IMR-90 (cell line): Measurements from ENCODE around the gene BTN2A1. TPM values are rescaled to one million over a fixed set of nuclear protein-coding genes. Genes with fewer than 3 reads are reported as not detected.

Source experiments
- ATAC-seq: fragments of 200-7000 bp; cut with Tn5 transposase; 2 replicates; pipeline ENCODE4 v1.9.1; 2020; ENCODE audit warnings: low read depth, mild to moderate bottlenecking, moderate library complexity
- BruUV-seq: library from RNA; stranded (reverse); fragments of 400-500 nt; replicated peaks from 2 replicates; lab custom pipeline; 2021; lab: Mats Ljungman, UMichigan
- CTCF ChIA-PET: fragments of 300-600 bp; formaldehyde crosslinking; extraction: SDS; loops from one replicate; lab custom pipeline; 2021; ENCODE audit warnings: antibody characterized with exemption; lab: Yijun Ruan, JAX
- POLR2A ChIA-PET: fragments of 300-600 bp; sonication (Branson Sonifier 250); formaldehyde crosslinking; loops from one replicate; lab custom pipeline; 2022; ENCODE audit warnings: antibody characterized with exemption; ENCODE audit not compliant: unreplicated experiment; lab: Charles Lee
- DNase-seq: peaks from one replicate; pipeline ENCODE4 v3.0.0; 2013
- H2AFZ ChIP-seq: replicated peaks from 2 replicates; pipeline ENCODE3; 2013; ENCODE audit warnings: low read length, mild to moderate bottlenecking; ENCODE audit not compliant: poor library complexity
- H2AK5ac ChIP-seq: 2 replicates; pipeline ENCODE4 v1.6.1; 2013; ENCODE audit warnings: low read depth, low read length, inconsistent platforms
- H2AK9ac ChIP-seq: replicated peaks from 2 replicates; pipeline ENCODE3; 2013; ENCODE audit warnings: mild to moderate bottlenecking, low read depth, low read length, moderate library complexity; ENCODE audit not compliant: poor library complexity
- H2BK120ac ChIP-seq: 2 replicates; pipeline ENCODE4 v1.6.1; 2013; ENCODE audit warnings: low read depth, low read length, inconsistent platforms
- H2BK15ac ChIP-seq: 3 replicates; pipeline ENCODE4 v1.6.1; 2013; ENCODE audit warnings: low read depth, low read length, inconsistent platforms
- H2BK20ac ChIP-seq: 2 replicates; pipeline ENCODE4 v1.6.1; 2013; ENCODE audit warnings: low read depth, mild to moderate bottlenecking, inconsistent platforms, low read length, moderate library complexity
- H2BK5ac ChIP-seq: 2 replicates; pipeline ENCODE4 v1.6.1; 2013; ENCODE audit warnings: mild to moderate bottlenecking, low read depth, low read length, inconsistent platforms; ENCODE audit not compliant: poor library complexity, severe bottlenecking
- H3K14ac ChIP-seq: replicated peaks from 2 replicates; pipeline ENCODE4 v1.6.1; 2013; ENCODE audit warnings: low read depth, low read length, inconsistent platforms
- H3K18ac ChIP-seq: 2 replicates; pipeline ENCODE4 v1.6.1; 2013; ENCODE audit warnings: low read depth, low read length, control low read depth
- H3K23ac ChIP-seq: 2 replicates; pipeline ENCODE4 v1.6.1; 2013; ENCODE audit warnings: low read depth, low read length, inconsistent platforms
- H3K27ac ChIP-seq: 2 replicates; pipeline ENCODE4 v1.5.1; 2013; ENCODE audit warnings: mild to moderate bottlenecking, control low read depth, low read length; ENCODE audit not compliant: insufficient read depth
- H3K27me3 ChIP-seq: 2 replicates; pipeline ENCODE4 v1.6.1; 2013; ENCODE audit warnings: low read length; ENCODE audit not compliant: control insufficient read depth, insufficient read depth
- H3K36me3 ChIP-seq: 2 replicates; pipeline ENCODE4 v1.6.1; 2013; ENCODE audit warnings: low read length, mixed read lengths; ENCODE audit not compliant: control insufficient read depth, insufficient read depth
- H3K4ac ChIP-seq: 2 replicates; pipeline ENCODE4 v1.6.1; 2013; ENCODE audit warnings: low read depth, low read length, inconsistent platforms
- H3K4me1 ChIP-seq: 2 replicates; pipeline ENCODE4 v1.6.1; 2013; ENCODE audit warnings: low read length, mixed read lengths; ENCODE audit not compliant: control insufficient read depth, insufficient read depth
- H3K4me2 ChIP-seq: 2 replicates; pipeline ENCODE4 v1.6.1; 2013; ENCODE audit warnings: low read depth, mild to moderate bottlenecking, control low read depth, low read length, moderate library complexity
- H3K4me3 ChIP-seq: 2 replicates; pipeline ENCODE4 v1.5.1; 2013; ENCODE audit warnings: low read depth, mild to moderate bottlenecking, control low read depth, low read length, moderate library complexity; ENCODE audit not compliant: insufficient read depth
- H3K56ac ChIP-seq: 2 replicates; pipeline ENCODE4 v1.6.1; 2013; ENCODE audit warnings: low read length, inconsistent platforms; ENCODE audit not compliant: insufficient read depth; ENCODE audit errors: extremely low read depth
- H3K79me1 ChIP-seq, 2 experiments: 2 replicates each; pipeline ENCODE4 v1.6.1; 2013; ENCODE audit warnings: low read length in 2 of 2, inconsistent platforms in 1 of 2, low read depth in 1 of 2
- H3K9ac ChIP-seq: 2 replicates; pipeline ENCODE4 v1.6.1; 2013; ENCODE audit warnings: low read depth, low read length, control low read depth
- H3K9me1 ChIP-seq: 2 replicates; pipeline ENCODE4 v1.6.1; 2013; ENCODE audit warnings: low read length, inconsistent platforms; ENCODE audit not compliant: insufficient read depth
- H3K9me3 ChIP-seq: 2 replicates; pipeline ENCODE4 v1.6.1; 2013; ENCODE audit warnings: low read length; ENCODE audit not compliant: control insufficient read depth, insufficient read depth
- H4K20me1 ChIP-seq: 2 replicates; pipeline ENCODE4 v1.6.1; 2013; ENCODE audit warnings: low read length, inconsistent platforms; ENCODE audit not compliant: insufficient read depth
- H4K5ac ChIP-seq: 2 replicates; pipeline ENCODE4 v1.6.1; 2013; ENCODE audit warnings: mild to moderate bottlenecking, low read depth, low read length, control low read depth
- H4K8ac ChIP-seq, 2 experiments: 2 replicates each; pipeline ENCODE4 v1.6.1; 2013; ENCODE audit warnings: low read depth in 2 of 2, low read length in 2 of 2, control low read depth in 1 of 2, inconsistent platforms in 1 of 2
- H4K91ac ChIP-seq: 2 replicates; pipeline ENCODE4 v1.6.1; 2013; ENCODE audit warnings: low read depth, low read length, inconsistent platforms; ENCODE audit not compliant: insufficient read depth
- BHLHE40 ChIP-seq: fragments of 150-350 bp; IDR thresholded peaks from 2 replicates; pipeline ENCODE4 v1.6.1; 2016; ENCODE audit warnings: mild to moderate bottlenecking, low read depth, low read length
- CEBPB ChIP-seq: IDR thresholded peaks from 2 replicates; pipeline ENCODE4 v1.6.1; 2012; ENCODE audit warnings: low read depth, low read length, improper control_type of control experiment
- CHD1 ChIP-seq: IDR thresholded peaks from 2 replicates; pipeline ENCODE4 v1.6.1; 2012; ENCODE audit warnings: low read depth, low read length, improper control_type of control experiment
- ELK1 ChIP-seq: fragments of 150-350 bp; IDR thresholded peaks from 2 replicates; pipeline ENCODE4 v1.6.1; 2016; ENCODE audit warnings: low read depth, mild to moderate bottlenecking, low read length, moderate library complexity, borderline replicate concordance
- FOS ChIP-seq: fragments of 150-350 bp; IDR thresholded peaks from 2 replicates; pipeline ENCODE4 v1.6.1; 2016; ENCODE audit warnings: low read depth, low read length
- MAFK ChIP-seq: IDR thresholded peaks from 2 replicates; pipeline ENCODE4 v1.6.1; 2012; ENCODE audit warnings: low read depth, low read length, improper control_type of control experiment
- MXI1 ChIP-seq: IDR thresholded peaks from 2 replicates; pipeline ENCODE4 v1.6.1; 2012; ENCODE audit warnings: low read depth, mild to moderate bottlenecking, low read length, moderate library complexity, borderline replicate concordance
- NFE2L2 ChIP-seq: fragments of 150-350 bp; IDR thresholded peaks from 2 replicates; pipeline ENCODE4 v1.6.1; 2016; ENCODE audit warnings: low read depth, mild to moderate bottlenecking, low read length
- POLR2A ChIP-seq: IDR thresholded peaks from 2 replicates; pipeline ENCODE4 v1.6.1; 2012; ENCODE audit warnings: mild to moderate bottlenecking, low read depth, low read length
- RAD21 ChIP-seq: IDR thresholded peaks from 2 replicates; pipeline ENCODE4 v1.6.1; 2012; ENCODE audit warnings: low read length, improper control_type of control experiment
- RCOR1 ChIP-seq: IDR thresholded peaks from 2 replicates; pipeline ENCODE4 v1.6.1; 2012; ENCODE audit warnings: mild to moderate bottlenecking, low read length, improper control_type of control experiment; ENCODE audit not compliant: insufficient replicate concordance
- RFX5 ChIP-seq: IDR thresholded peaks from 2 replicates; pipeline ENCODE4 v1.8.0; 2012; ENCODE audit warnings: low read depth, mild to moderate bottlenecking, low read length, moderate library complexity
- SMC3 ChIP-seq: fragments of 150-350 bp; IDR thresholded peaks from 2 replicates; pipeline ENCODE4 v1.6.1; 2016; ENCODE audit warnings: low read depth, mild to moderate bottlenecking, antibody characterized with exemption, low read length, moderate library complexity
- WGBS, 2 experiments: methylation state at CpG; one replicate each; pipeline versions ENCODE4 v1.1.5 to v1.1.7; 2013; ENCODE audit warnings: missing lambda C conversion rate in 2 of 2; ENCODE audit not compliant: insufficient read length in 1 of 2; ENCODE audit errors: extremely low coverage in 2 of 2; 5-methylcytosine and 5-hydroxymethylcytosine counted together
- dilution Hi-C: fragments of 300-500 bp; cut with HindIII; formaldehyde crosslinking; loops from one replicate; pipeline ENCODE4 v1.14.3; 2018; ENCODE audit warnings: low sequenced_read_pairs; ENCODE audit not compliant: unreplicated experiment
- in situ Hi-C: fragments of 300-500 bp; cut with MboI; formaldehyde crosslinking; loops from 3 replicates; pipeline ENCODE4 v1.14.3; 2019; ENCODE audit warnings: low sequenced_read_pairs, inconsistent platforms, mixed read lengths
- intact Hi-C: fragments of 100-400 bp; cut with micrococcal nuclease; formaldehyde crosslinking; loops from 2 replicates; pipeline ENCODE4 v1.10.0; 2022
- polyA plus RNA-seq, 3 experiments: library from polyadenylated mRNA; depleted of rRNA; stranded (reverse); fragments of >200 nt; gene quantifications; 2 replicates each; pipeline ENCODE4 v1.2.3, GENCODE V29; 2012; ENCODE audit warnings: low replicate concordance in 1 of 3
- total RNA-seq: library from RNA; depleted of rRNA; stranded (reverse); fragments of >200 nt; gene quantifications from 2 replicates; pipeline ENCODE4 v1.2.3, GENCODE V29; 2012
- TF ChIP-seq, protein P1 (sequence below): fragments of 150-350 bp; IDR thresholded peaks from 2 replicates; pipeline ENCODE4 v1.6.1; 2017; ENCODE audit warnings: mild to moderate bottlenecking, antibody characterized with exemption, low read length, low read depth
- TF ChIP-seq, protein P2 (sequence below): conservative IDR thresholded peaks from 2 replicates; pipeline ENCODE4 v1.5.1; 2012; ENCODE audit warnings: mild to moderate bottlenecking, low read depth, low read length, improper control_type of control experiment

BTN2A1 gene
- total and polyA plus RNA-seq, 2 of the 4 experiments (the other 2 are of a cell fraction): 13.6 to 40.2 TPM

- no peak overlapping the region for H2BK15ac ChIP-seq
- no peak overlapping the region for H3K27ac ChIP-seq
- ChIA-PET CTCF (interaction anchor here (1.1 kb wide), 1 partner anchor 71 kb away, joined by 4 read pairs; no protein-coding TSS in a partner anchor), POLR2A (no interaction called here)
- no peaks in the 10 kb centered on the region for H3K9me3 ChIP-seq
- no peaks in the 10 kb centered on the region for H3K27me3 ChIP-seq
- dilution Hi-C loops (no loop called here), intact Hi-C loops (no loop called here), in situ Hi-C loops (no loop called here)
- no peak overlapping the region for H2BK5ac ChIP-seq
- no peak overlapping the region for H3K4me2 ChIP-seq
- no peak overlapping the region for H2AK5ac ChIP-seq
- no peak overlapping the region for H2BK20ac ChIP-seq
- H2BK120ac ChIP-seq: no peak overlapping the region
- peaks cover 6% of the 10 kb centered on the region; the same call in 1 of the 2 replicates for H3K9me1 ChIP-seq
- H4K8ac ChIP-seq: peak overlapping the region in 1 of 2 experiments; percentile 1; a peak in 1 of 4 replicates
- H3K23ac ChIP-seq: no peak overlapping the region
- H3K14ac ChIP-seq: no peak overlapping the region
- no peak overlapping the region for H3K9ac ChIP-seq
- H3K4ac ChIP-seq: 0 out of 2 replicates have a peak overlapping the region, but pooled peaks have one; percentile 17
- peak overlapping the region; percentile 59 for H2AFZ ChIP-seq
- no peak overlapping the region for H2AK9ac ChIP-seq
- H3K18ac ChIP-seq: no peak overlapping the region
- H4K5ac ChIP-seq: peak overlapping the region; percentile 20; the same call in 1 of the 2 replicates
- peaks cover 15% of the 10 kb centered on the region; the same call in 1 of the 2 replicates for H3K36me3 ChIP-seq
- peaks cover 7% of the 10 kb centered on the region for H3K4me1 ChIP-seq
- no CpG with 5 or more reads among the region's 3 CpGs for WGBS, 2 experiments
- no TSS peak for BruUV-seq
- DNase-seq (no peak), ATAC-seq (peak; percentile 63)
- no peak overlapping the region for H3K56ac ChIP-seq
- no peaks in the 10 kb centered on the region for H3K79me1 ChIP-seq
- no peaks in the 10 kb centered on the region for H4K20me1 ChIP-seq
- H4K91ac ChIP-seq: no peak overlapping the region; the same call in 1 of the 2 replicates
- H3K4me3 ChIP-seq: no peak overlapping the region
- TF ChIP-seq, protein P1, sequence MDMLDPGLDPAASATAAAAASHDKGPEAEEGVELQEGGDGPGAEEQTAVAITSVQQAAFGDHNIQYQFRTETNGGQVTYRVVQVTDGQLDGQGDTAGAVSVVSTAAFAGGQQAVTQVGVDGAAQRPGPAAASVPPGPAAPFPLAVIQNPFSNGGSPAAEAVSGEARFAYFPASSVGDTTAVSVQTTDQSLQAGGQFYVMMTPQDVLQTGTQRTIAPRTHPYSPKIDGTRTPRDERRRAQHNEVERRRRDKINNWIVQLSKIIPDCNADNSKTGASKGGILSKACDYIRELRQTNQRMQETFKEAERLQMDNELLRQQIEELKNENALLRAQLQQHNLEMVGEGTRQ: no peak
- TF ChIP-seq CEBPB (no peak), MXI1 (no peak), CHD1 (no peak), NFE2L2 (no peak), FOS (no peak), RFX5 (no peak), POLR2A (no peak), SMC3 (no peak), BHLHE40 (no peak), RCOR1 (no peak), ELK1 (no peak), RAD21 (no peak), MAFK (no peak)
- TF ChIP-seq, protein P2, sequence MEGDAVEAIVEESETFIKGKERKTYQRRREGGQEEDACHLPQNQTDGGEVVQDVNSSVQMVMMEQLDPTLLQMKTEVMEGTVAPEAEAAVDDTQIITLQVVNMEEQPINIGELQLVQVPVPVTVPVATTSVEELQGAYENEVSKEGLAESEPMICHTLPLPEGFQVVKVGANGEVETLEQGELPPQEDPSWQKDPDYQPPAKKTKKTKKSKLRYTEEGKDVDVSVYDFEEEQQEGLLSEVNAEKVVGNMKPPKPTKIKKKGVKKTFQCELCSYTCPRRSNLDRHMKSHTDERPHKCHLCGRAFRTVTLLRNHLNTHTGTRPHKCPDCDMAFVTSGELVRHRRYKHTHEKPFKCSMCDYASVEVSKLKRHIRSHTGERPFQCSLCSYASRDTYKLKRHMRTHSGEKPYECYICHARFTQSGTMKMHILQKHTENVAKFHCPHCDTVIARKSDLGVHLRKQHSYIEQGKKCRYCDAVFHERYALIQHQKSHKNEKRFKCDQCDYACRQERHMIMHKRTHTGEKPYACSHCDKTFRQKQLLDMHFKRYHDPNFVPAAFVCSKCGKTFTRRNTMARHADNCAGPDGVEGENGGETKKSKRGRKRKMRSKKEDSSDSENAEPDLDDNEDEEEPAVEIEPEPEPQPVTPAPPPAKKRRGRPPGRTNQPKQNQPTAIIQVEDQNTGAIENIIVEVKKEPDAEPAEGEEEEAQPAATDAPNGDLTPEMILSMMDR: no peak
Measured at GRCh38 chr6:26412228-26412627, 45.5 kb upstream of the BTN2A1 start.
